Vagina (tissue), 2 donors: ENCODE data around the gene ADAM22. TPM values are rescaled to one million over a fixed set of nuclear protein-coding genes. Genes with fewer than 3 reads are reported as not detected.
"Not testable (repeated sequence)": the region's sequence is repeated elsewhere in the genome, so short reads cannot be mapped to it uniquely, and the experiment has no call there.

Experiments used
- DNase-seq, 2 donors: peaks; one replicate each; pipeline ENCODE4 v3.0.0-alpha.2; 2017; ENCODE audit errors: extremely low spot score in 2 of 2
- H3K27ac ChIP-seq: fragments of 200-600 bp; sonication (generic); one replicate; pipeline ENCODE4 v1.5.1; 2019
- H3K27me3 ChIP-seq: fragments of 200-600 bp; sonication (generic); one replicate; pipeline ENCODE4 v1.5.1; 2019
- H3K36me3 ChIP-seq, 2 donors: fragments of 200-600 bp; sonication (generic); one replicate each; pipeline ENCODE4 v1.5.1; 2017 to 2019
- H3K4me1 ChIP-seq: fragments of 200-600 bp; sonication (generic); one replicate; pipeline ENCODE4 v1.5.1; 2019
- H3K4me3 ChIP-seq, 2 donors: fragments of 200-600 bp; sonication (generic); 1 replicate in 1 of 2; 2 replicates in 1 of 2; pipeline ENCODE4 v1.5.1; 2016 to 2019
- H3K9me3 ChIP-seq: fragments of 200-600 bp; sonication (generic); one replicate; pipeline ENCODE4 v1.5.1; 2019
- CTCF ChIP-seq, 3 experiments: fragments of 450-650 bp in 2 of 3; fragments of 200-600 bp in 1 of 3; sonication (generic) in 1 of 3; IDR thresholded peaks; one replicate each; pipeline ENCODE4 v1.5.1; 2017 to 2019; ENCODE audit warnings: antibody characterized with exemption in 3 of 3, mild to moderate bottlenecking in 2 of 3, moderate library complexity in 2 of 3
- POLR2A ChIP-seq, 2 donors: fragments of 450-650 bp; IDR thresholded peaks; one replicate each; pipeline ENCODE4 v1.6.1; 2017; ENCODE audit warnings: antibody characterized with exemption in 2 of 2, mild to moderate bottlenecking in 2 of 2, moderate library complexity in 2 of 2
- POLR2AphosphoS5 ChIP-seq, 2 donors: sonication (generic); formaldehyde crosslinking; IDR thresholded peaks; one replicate each; pipeline ENCODE4 v1.9.0; 2017; ENCODE audit warnings: antibody characterized with exemption in 2 of 2, mild to moderate bottlenecking in 2 of 2, low read depth in 1 of 2; ENCODE audit not compliant: insufficient read depth in 1 of 2
- intact Hi-C: fragments of 100-400 bp; cut with DNase I; formaldehyde crosslinking; loops from one replicate; pipeline ENCODE4 v1.15.1; 2023
- total RNA-seq: library from RNA; depleted of rRNA; stranded (reverse); fragments of >200 nt; gene quantifications from one replicate; pipeline ENCODE4 v1.2.3, GENCODE V29; 2016

The ADAM22 gene
- total RNA-seq, 1 donor from 2014 or later, result 6.1 TPM

- H3K9me3 ChIP-seq, result no peaks in the 10 kb centered on the region
- TF ChIP-seq CTCF (IDR thresholded peaks at IDR 0.05) (no peak), POLR2A (IDR thresholded peaks at IDR 0.05) (no peak), POLR2AphosphoS5 (IDR thresholded peaks at IDR 0.05; ENCODE audit: insufficient read depth in 1 of 2, low read depth in 1 of 2) (no peak)
- H3K27me3 ChIP-seq, result no peaks in the 10 kb centered on the region
- no peaks in the 10 kb centered on the region for H3K4me1 ChIP-seq
- no peak overlapping the region for H3K27ac ChIP-seq
- intact Hi-C loops, result no loop called here
- no peak for DNase-seq
- H3K4me3 ChIP-seq, result no peak overlapping the region
- no peaks in the 10 kb centered on the region for H3K36me3 ChIP-seq
Measured at GRCh38 chr7:87941138-87941537, 7.1 kb downstream of the ADAM22 start.

- Histone ChIP-seq H3K27me3 (no peaks in the 10 kb centered on the region), H3K4me1 (no peaks in the 10 kb centered on the region), H3K9me3 (no peaks in the 10 kb centered on the region), H3K36me3 (no peaks in the 10 kb centered on the region), H3K27ac (no peak overlapping the region), H3K4me3 (no peak overlapping the region)
- no peak for DNase-seq
- intact Hi-C loops, result no loop called here
- TF ChIP-seq POLR2A (IDR thresholded peaks at IDR 0.05) (no peak), POLR2AphosphoS5 (IDR thresholded peaks at IDR 0.05; ENCODE audit: insufficient read depth in 1 of 2, low read depth in 1 of 2) (no peak), CTCF (IDR thresholded peaks at IDR 0.05) (no peak)
Measured at GRCh38 chr7:87944547-87944946, 10.5 kb downstream of the ADAM22 start.

- H3K4me3 ChIP-seq, H3K27me3 ChIP-seq, H3K9me3 ChIP-seq, H3K27ac ChIP-seq, DNase-seq, H3K4me1 ChIP-seq, H3K36me3 ChIP-seq, intact Hi-C loops: not testable (repeated sequence)
Measured at GRCh38 chr7:87945926-87946325, 11.9 kb downstream of the ADAM22 start.

GRCh38 chr7:87948371-87948770 is 14.3 kb downstream of the ADAM22 start:
- no peak overlapping the region for H3K27ac ChIP-seq
- H3K4me1 ChIP-seq, result no peaks in the 10 kb centered on the region
- TF ChIP-seq POLR2A (IDR thresholded peaks at IDR 0.05) (no peak), POLR2AphosphoS5 (IDR thresholded peaks at IDR 0.05; ENCODE audit: insufficient read depth in 1 of 2, low read depth in 1 of 2) (no peak), CTCF (IDR thresholded peaks at IDR 0.05) (no peak)
- no peak for DNase-seq
- intact Hi-C loops, result no loop called here
- no peak overlapping the region for H3K4me3 ChIP-seq
- no peaks in the 10 kb centered on the region for H3K36me3 ChIP-seq
- no peaks in the 10 kb centered on the region for H3K27me3 ChIP-seq
- H3K9me3 ChIP-seq, result no peaks in the 10 kb centered on the region

GRCh38 chr7:87959336-87959735 is 25.3 kb downstream of the ADAM22 start:
- no peak for DNase-seq
- no peaks in the 10 kb centered on the region for H3K36me3 ChIP-seq
- intact Hi-C loops, result no loop called here

More at GRCh38 chr7:87959336-87959735, 25.3 kb downstream of the ADAM22 start:
- Histone ChIP-seq H3K9me3 (no peaks in the 10 kb centered on the region), H3K27me3 (no peaks in the 10 kb centered on the region), H3K27ac (no peak overlapping the region), H3K4me3 (no peak overlapping the region), H3K4me1 (no peaks in the 10 kb centered on the region)
- TF ChIP-seq CTCF (IDR thresholded peaks at IDR 0.05) (no peak), POLR2A (IDR thresholded peaks at IDR 0.05) (no peak)
